Kidney capillary endothelial cell (primary cell): ENCODE data around the gene LRRC63.
"Not testable (repeated sequence)": the region's sequence is repeated elsewhere in the genome, so short reads cannot be mapped to it uniquely, and the experiment has no call there.

Experiments
- DNase-seq: peaks from one replicate; pipeline ENCODE4 v3.0.0-alpha.2; 2018; ENCODE audit warnings: low spot score

The LRRC63 gene

GRCh38 chr13:46267166-46267565 is 55.4 kb downstream of the LRRC63 start:
- no peak for DNase-seq

DNA sequence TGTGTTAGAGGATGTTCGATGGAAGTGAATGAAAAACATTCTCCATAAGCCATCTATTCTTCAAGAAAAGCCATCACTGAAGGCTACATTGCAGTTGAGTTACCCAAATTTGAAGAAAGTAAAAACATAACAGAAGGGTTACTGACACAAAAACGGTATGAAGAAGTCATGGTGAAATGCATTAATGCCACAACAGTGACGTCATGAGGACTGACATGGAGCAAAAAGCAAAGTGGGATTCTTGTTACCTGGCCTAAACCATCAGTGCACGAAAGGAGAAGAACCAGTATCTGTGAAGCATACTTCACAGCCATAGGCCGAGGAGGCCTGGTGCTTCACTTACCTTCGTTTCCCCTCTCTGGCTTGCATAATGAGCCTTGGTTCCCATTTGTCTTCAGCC is 58.7 kb downstream of the LRRC63 start:
- no peak for DNase-seq

DNA sequence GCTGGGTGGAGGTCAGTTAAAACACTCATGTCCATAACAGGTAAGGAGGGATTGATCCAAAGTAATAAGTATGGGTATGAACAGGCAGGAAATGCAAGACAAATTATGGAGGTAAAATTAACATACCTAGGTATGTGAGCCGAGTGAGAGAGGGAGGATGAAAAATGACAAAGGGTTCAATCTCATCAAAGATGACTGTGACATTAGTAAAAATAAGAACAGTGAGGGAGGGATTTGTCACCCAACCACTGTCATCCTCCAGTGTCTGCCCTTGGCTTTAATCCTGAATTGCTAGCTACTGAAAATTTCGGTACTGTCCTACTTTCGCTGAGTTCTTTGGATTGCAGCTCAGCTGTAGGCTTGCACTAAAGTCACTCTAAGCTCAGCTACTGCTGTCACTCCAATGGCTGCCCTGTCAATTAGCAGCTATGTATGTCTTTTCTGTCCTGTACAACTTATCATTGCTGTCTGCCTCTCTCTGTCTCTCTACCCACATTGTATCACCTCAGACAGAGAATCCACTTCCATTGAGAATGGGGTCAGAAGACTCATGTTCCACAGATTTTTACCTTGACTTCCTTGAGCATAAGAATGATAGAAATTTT is 62.5 kb downstream of the LRRC63 start:
- no peak for DNase-seq

- no peak for DNase-seq
Measured at GRCh38 chr13:46278474-46278873, 66.7 kb downstream of the LRRC63 start.

DNA sequence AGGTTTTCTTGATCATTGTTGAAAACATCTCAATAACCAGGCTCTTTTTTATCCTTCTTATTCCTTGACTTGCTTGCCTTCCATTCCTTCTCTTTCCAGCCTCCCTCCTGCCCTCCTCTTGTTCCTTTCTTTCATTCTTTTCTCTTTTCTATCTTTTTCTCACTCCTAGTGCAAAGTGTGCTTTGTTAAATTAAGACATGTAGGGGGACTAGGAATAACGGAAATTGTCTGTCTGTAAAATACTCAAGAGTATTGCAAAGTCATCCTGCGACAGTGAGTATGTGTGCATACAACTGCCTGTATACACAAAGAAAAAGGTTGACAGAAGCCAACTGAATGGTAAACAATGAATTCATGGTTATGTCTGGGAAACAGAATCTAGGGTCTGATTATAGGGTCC is 70.1 kb downstream of the LRRC63 start:
- DNase-seq: no peak

DNA sequence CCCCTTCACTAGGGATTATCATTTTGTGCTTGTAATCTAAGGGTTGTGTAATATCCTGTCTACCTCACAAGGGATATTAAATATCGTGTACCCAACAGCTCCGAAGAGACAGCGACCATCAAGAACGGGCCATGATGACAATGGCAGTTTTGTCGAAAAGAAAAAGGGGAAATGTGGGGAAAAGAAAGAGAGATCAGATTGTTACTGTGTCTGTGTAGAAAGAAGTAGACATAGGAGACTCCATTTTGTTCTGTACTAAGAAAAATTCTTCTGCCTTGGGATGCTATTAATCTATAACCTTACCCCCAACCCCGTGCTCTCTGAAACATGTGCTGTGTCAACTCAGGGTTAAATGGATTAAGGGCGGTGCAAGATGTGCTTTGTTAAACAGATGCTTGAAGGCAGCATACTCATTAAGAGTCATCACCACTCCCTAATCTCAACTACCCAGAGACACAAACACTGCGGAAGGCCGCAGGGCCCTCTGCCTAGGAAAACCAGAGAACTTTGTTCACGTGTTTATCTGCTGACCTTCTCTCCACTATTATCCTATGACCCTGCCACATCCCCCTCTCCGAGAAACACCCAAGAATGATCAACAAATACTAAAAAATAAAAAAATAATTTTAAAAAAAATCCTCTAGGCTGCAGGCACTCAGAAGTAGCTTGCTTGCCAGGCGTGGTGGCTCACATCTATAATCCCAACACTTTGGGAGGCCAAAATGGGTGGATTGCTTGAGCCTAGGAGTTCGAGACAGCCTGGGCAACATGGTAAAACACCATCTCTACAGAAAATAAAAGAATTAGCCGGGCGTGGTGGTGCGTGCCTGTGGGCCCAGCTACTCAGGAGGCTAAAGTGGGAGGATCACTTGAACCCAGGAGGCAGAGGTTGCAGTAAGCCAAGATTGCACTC is 72.4 kb downstream of the LRRC63 start:
- DNase-seq: not testable (repeated sequence)

DNA sequence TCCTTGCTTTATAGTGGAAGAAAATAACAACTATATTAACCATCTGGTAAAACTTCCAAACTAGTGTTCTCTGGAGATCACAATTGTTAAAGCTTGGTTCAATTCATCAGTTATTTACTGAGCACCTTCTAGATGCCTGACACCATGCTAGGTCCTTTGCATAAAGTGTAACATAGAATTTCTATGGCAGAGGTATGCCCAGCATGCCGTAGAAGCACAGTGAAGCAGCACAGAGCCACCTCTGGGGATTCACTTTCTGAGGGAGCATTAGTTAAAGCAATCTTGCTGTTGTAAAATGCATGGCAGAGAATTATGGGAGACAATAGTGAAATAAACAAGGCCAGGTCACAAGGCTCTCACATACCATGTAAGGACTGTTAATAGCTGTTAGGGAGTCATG is 75.2 kb downstream of the LRRC63 start:
- DNase-seq: no peak

DNA sequence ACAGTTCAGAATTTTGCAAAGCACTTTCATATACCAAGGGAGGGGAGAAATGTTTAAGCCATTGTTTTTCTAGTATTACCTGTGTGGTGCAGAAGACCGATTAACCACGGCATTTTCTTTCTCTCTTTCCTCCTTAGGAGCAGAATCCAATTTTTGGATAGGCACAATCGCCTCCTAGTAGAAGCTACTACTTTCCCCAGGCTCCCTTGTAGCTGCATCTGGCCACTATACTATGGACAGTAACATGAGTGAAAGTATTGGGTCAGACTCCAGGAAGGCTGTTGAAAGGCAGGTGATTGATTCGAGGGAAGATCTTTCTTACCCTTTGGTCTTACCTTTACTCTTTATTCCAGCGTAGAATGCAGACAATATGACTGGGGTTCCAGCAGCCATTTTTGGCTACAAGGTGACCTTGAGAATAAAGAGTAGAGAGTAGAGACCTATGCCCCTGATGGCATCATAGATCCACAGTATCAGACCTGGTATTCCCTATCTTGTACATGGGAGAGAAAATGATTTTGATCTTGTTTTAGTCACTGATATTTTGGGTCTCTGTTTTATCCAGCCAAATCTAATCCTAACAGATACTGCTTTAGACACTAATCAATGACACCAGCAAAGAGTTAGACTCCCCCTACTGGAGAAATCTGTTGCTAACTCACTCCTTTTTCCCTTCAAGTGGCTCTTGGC is 77.0 kb downstream of the LRRC63 start:
- peak; percentile 43 for DNase-seq

DNA sequence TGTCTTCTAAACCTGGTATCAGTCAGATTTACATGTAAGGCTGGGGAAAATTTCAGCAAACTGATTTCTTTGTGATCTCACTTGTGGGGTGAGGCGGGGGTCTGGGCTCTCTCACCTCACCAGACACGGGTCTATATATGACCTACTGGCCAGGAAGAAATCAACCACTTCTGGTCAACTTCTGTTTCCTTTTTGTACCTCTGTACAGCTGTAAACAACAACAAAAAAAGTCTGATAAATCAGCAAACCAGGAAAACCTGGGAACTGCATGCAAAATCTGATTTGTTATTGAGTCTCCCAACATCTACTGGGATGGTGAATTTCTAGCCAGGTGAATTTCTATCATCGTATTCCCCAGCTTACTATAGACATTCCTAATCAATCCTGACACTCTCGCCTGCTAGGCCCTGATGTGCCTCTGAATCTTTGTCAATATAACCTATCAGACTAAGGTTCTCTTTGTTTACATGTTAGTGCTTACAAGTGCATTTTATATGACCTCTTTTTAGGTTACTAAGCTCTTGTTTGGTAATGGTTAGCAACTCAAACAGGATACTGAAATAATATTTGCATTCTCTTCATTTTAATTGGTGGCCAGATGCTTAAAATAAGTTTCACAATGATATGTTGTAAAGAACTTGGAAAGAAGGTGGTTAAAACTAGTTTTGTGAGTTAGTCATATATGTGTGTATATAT is 77.7 kb downstream of the LRRC63 start:
- DNase-seq: no peak

GRCh38 chr13:46290434-46290833 is 78.7 kb downstream of the LRRC63 start:
- no peak for DNase-seq

DNA sequence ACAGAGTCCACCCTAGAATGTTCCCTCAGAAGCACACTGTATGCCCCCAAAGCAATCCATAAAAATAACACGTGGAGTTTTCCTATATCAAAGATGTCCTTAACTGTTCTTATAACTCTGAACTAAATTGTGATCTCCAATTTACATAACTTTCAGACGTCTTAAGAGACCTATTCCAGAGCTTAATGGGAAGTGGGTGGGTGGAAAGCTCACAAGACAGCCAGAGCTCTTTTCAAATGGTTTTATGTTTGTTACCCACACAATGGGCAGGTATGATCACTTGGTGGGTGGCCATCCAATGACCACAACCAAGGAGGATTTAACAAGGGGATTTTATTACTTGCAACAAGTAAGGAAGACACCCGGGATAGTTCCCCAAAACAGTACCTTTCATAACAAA is 81.7 kb downstream of the LRRC63 start:
- DNase-seq: no peak

DNA sequence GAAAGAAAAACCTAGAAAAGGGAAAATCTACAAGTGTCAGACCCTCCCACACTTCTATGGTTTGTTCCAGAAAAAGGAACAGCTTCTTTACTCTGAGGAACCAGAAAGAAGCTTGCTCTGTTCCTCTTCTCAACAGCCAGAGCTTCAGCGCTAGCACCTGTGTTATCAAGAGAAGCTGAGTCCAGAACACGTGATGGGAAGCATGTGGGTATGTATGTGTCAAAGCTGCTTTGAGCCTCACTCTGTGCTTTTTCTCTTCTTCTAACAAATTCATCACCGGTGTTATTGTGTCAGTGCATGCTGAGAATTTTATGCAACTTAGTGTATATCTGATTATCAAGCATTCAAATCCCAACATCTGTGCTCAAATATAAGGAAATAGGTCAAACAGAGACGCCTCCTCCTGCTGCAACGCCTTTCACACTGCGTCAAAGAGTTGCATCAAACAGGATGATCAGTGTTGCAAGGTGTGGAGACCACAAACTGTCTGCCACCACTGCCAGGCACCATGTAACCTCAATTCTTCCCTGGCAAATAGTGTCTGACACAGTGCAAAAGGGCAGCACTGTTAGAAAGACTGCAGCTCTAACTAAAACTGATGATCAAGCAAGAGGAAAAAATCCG is 83.9 kb downstream of the LRRC63 start:
- DNase-seq: no peak

DNA sequence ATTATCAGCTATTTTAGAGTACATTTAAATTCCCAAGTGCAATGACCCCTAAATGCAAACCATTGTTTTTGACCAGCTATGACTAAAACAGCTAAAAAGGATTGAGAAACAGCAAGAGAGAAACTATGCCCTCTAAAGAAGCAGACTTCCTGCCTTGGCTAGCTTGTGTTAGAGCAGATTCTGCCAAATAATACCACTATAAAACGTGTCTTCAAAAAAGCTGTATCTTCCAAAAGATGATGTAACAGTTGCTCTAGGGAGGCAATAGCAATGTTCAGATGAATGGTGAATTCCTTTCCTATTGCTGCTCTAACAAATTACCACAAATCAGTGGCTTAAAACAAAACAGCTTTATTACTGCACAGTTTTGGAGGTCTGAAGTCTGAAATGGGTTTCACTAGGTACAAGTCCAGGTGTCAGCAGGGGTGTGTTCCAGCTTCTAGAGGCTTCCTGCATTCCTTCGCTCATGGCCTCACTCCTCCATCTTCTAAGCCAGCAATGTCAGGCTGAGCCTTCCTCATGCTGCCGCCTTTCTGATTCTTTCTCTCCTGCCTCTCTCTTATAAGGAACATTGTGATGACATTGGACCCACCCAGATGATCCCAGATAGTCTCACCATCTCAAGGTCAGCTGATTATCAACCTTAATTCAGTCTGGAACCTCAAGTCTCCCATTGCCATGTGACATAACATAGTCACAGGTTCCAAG is 84.5 kb downstream of the LRRC63 start:
- peak; percentile 33 for DNase-seq

DNA sequence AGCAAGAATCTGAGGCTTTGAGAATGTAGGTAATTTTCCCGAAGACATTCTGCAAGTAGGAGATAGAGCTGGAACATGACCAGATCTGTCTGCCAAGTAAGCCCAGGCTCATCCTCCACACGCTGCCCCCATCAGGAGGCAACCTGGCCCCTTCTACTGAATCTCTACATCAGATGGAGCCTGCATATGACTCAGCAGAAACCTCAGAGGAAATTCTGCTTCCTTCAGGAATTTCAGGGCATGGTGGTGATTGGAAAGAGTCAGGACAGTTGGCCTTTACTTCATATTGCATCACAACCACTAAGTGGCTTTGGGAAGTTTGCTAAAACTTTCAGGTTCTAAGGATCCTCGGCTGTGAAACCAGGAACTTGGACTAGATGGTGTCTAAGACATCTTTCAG is 85.2 kb downstream of the LRRC63 start:
- DNase-seq: peak; percentile 46

DNA sequence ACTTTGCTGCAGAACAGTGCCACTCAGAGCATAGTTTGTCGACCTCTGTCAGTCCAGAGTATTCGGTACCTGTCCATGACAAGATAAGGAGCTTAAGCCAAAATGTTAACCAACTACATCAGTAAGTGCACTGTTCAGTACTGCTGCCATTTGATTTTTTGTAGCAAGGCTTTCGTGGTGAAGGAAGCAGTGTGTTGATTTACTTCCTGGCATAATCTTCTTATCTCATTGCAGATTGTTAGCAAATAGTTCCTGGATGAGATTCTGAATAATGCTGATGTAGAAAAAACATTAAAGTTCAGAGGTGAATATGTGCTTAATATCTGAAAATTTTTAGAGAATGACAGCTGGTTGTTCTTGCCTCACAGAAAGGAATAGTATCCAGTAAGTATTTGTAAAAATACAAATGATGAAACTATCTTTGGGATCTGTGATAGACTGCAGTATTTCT is 85.7 kb downstream of the LRRC63 start:
- no peak for DNase-seq

- no peak for DNase-seq
Measured at GRCh38 chr13:46303742-46304385, 92.1 kb downstream of the LRRC63 start.

DNA sequence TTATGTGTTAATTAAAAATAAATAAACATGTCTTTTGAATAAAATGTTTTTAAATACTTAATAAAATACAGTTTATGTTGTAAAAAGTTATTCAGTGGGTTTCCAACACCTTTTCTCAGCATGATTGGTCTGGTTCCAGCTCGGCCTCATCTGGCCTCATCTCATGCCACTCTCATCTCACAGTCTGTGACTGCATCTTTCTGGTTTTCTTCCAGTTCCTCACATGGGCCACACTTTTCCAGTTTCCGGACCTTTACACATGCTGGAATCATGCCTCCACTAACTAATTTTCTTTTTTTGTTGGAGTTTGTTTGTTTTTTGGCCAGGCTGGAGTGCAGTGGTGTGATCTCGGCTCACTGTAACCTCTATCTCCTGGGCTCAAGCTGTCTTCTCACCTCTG is 92.8 kb downstream of the LRRC63 start:
- DNase-seq: no peak

DNA sequence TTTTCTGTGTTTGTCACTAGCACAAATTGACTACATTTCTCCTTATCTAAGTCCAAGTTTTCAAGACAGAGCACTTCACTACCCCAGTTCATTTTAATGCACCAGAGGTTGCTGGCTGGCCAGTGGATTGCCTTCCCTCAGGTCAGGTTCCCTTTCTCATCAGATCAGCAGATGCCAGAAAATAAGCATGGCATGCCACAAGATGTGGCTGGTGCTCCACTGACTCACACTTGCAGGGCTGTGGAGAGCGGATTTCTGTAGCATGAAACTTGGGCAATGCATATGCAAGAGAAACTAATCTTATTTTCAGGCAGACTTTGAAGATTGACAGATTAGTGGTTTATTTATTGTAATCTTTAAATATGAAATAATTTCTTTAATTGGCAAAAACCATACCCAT is 95.8 kb downstream of the LRRC63 start:
- DNase-seq: no peak

- no peak for DNase-seq
Measured at GRCh38 chr13:46310066-46310465, 98.3 kb downstream of the LRRC63 start.

DNA sequence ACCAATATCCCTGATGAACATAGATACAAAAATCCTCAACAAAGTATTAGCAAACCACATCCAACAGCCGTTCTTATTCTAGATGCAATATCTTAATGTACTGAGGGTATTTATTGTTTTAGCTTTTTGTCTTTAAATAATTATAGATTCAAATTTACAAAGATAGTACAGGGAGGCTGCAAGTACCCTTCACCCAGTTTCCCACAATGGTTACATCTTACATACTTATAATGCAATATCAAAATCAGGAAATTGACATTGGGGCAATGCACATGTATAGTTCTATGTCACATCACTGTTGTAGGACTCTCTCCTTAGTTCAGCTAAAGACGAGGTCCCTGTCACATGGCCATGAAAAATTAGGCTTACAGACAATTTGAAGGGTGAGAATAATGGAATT is 99.5 kb downstream of the LRRC63 start:
- DNase-seq: no peak

DNA sequence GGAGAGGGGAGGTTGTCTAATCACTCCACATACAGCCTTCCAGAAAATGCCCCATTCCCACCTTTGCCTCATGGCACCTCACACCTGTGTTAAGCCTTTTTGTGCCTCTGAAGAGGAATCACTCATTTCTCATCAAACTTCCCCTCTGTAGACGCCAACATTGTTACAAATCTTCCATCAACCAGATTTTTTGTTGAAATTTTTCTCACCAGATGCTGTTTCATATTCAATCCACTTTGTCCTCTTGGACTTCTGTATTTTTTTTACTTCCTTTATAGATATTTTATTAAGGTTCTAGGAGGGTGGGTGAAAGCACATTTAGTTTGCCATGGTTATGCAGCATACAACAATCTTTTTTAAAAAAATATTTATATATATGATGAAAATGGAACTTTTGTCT is 101.3 kb downstream of the LRRC63 start:
- no peak for DNase-seq
